Suprapubic skin (tissue), 4 donors: Measurements from ENCODE around the gene GSDME. TPM values are rescaled to one million over a fixed set of nuclear protein-coding genes. Genes with fewer than 3 reads are reported as not detected.

Experiments used
- DNase-seq, 2 donors: peaks; one replicate each; pipeline ENCODE4 v3.0.0-alpha.2; 2019; ENCODE audit warnings: low spot score in 2 of 2
- H3K27ac ChIP-seq: fragments of 200-600 bp; sonication (generic); one replicate; pipeline ENCODE4 v1.5.1; 2019
- H3K27me3 ChIP-seq: fragments of 200-600 bp; sonication (generic); one replicate; pipeline ENCODE4 v1.5.1; 2019
- H3K36me3 ChIP-seq: fragments of 200-600 bp; sonication (generic); one replicate; pipeline ENCODE4 v1.5.1; 2019
- H3K4me1 ChIP-seq: fragments of 200-600 bp; sonication (generic); one replicate; pipeline ENCODE4 v1.5.1; 2019
- H3K4me3 ChIP-seq: fragments of 200-600 bp; sonication (generic); one replicate; pipeline ENCODE4 v1.5.1; 2019; ENCODE audit warnings: mild to moderate bottlenecking
- H3K9me3 ChIP-seq: fragments of 200-600 bp; sonication (generic); one replicate; pipeline ENCODE4 v1.5.1; 2019
- EP300 ChIP-seq: sonication (generic); formaldehyde crosslinking; IDR thresholded peaks from one replicate; pipeline ENCODE4 v1.6.1; 2017; ENCODE audit warnings: antibody characterized with exemption
- POLR2A ChIP-seq, 2 donors: fragments of 450-650 bp; IDR thresholded peaks; one replicate each; pipeline ENCODE4 v1.6.1; 2017; ENCODE audit warnings: antibody characterized with exemption in 2 of 2, mild to moderate bottlenecking in 2 of 2, moderate library complexity in 2 of 2
- POLR2AphosphoS5 ChIP-seq, 3 donors: sonication (generic); formaldehyde crosslinking; IDR thresholded peaks; one replicate each; pipeline ENCODE4 v1.6.1; 2017; ENCODE audit warnings: antibody characterized with exemption in 3 of 3
- WGBS: methylation state at CpG from one replicate; pipeline ENCODE4 v1.1.5; 2018; 5-methylcytosine and 5-hydroxymethylcytosine counted together
- total RNA-seq, 4 donors: library from RNA; depleted of rRNA; stranded (reverse); fragments of >200 nt; gene quantifications; one replicate each; pipeline ENCODE4 v1.1.0, GENCODE V29; 2016
- TF ChIP-seq, protein P1 (sequence below), 2 donors: fragments of 200-600 bp in 1 of 2; fragments of 450-650 bp in 1 of 2; sonication (generic) in 1 of 2; IDR thresholded peaks; one replicate each; pipeline ENCODE4 v1.5.1; 2016 to 2019; ENCODE audit warnings: antibody characterized with exemption in 2 of 2, mild to moderate bottlenecking in 1 of 2, moderate library complexity in 1 of 2

The GSDME gene
- total RNA-seq, 4 donors from 2014 or later = 1.4 to 7.2 (median 2.5) TPM

DNA sequence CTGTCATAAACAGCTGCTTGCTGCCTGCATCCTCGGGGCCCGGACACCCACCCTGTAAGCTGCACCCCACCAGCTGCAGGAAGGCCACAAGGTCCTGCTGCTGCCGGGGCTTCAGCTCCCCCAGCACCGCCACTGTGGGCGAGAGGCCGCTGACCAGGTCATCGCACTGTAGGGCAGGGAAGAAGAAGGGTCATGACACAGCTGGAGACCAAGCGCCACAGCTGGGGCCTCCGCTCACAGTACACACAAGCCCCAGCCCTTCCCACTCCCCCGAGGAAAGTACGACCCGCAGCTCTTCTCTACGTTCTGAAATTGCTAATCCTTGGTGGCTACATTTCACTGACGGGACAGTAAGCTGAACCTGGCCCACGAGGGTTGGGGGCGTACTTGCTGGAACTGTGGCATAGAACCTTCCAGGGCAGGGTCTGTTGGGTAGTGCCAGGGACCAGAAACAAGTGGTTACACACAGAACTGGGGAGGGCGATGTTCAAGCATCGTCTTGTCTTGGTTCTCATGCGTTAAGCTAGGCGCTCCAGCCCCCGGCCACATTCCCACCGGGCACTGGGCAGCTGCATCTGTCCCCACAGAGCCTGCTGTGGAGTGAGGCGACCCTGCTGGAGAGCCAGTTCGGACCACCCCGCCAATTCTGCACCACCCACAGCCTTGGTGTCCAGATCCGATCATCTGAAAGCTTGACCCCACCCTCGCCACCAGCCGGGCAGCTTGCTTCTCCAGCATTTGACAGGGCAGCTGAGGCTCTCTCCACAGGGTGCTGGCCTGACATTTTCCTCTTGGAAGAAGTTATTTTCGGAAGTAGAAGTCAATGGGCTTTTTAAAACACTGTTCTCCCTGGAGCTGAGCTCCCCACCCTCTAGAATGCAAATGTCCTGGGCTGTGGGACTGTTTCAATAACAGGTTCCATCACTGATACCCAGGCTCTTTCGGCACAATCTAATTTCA, 50.8 kb downstream of the GSDME start:
- no peaks in the 10 kb centered on the region for H3K4me1 ChIP-seq
- WGBS = 92% methylated on average over 22 of the region's 30 CpGs
- no peak for DNase-seq

DNA sequence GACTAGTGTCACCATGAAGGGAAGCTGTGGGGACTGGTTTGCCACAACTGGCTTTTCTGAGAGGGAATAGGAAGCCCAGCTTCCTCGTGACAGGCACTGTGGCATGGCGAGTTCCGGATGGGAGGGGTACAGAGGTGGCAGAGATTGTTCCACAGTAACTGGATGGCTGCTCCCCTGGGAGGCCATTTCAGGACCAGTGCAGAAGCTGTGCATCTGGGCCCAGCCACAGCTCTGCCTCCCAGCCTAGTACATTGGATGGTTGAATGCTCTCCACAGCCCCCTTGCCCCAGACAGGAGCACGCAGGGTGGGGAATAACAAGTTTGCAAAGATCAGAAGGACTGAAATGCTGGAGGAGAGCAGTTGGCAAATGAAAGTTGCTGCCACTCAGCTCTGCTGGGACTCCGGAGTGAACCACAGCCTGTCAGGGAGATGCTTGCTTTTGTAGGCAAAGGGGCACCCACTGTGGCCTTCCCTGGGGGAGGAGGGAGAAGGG, 51.8 kb downstream of the GSDME start:
- Histone ChIP-seq H3K9me3 (no peaks in the 10 kb centered on the region), H3K27me3 (no peaks in the 10 kb centered on the region), H3K36me3 (no peaks in the 10 kb centered on the region), H3K4me1 (no peaks in the 10 kb centered on the region), H3K27ac (no peak overlapping the region), H3K4me3 (no peak overlapping the region)
- TF ChIP-seq, protein P1, sequence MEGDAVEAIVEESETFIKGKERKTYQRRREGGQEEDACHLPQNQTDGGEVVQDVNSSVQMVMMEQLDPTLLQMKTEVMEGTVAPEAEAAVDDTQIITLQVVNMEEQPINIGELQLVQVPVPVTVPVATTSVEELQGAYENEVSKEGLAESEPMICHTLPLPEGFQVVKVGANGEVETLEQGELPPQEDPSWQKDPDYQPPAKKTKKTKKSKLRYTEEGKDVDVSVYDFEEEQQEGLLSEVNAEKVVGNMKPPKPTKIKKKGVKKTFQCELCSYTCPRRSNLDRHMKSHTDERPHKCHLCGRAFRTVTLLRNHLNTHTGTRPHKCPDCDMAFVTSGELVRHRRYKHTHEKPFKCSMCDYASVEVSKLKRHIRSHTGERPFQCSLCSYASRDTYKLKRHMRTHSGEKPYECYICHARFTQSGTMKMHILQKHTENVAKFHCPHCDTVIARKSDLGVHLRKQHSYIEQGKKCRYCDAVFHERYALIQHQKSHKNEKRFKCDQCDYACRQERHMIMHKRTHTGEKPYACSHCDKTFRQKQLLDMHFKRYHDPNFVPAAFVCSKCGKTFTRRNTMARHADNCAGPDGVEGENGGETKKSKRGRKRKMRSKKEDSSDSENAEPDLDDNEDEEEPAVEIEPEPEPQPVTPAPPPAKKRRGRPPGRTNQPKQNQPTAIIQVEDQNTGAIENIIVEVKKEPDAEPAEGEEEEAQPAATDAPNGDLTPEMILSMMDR (IDR thresholded peaks at IDR 0.05) = no peak
- TF ChIP-seq POLR2A (IDR thresholded peaks at IDR 0.05) = no peak
- no peak for TF ChIP-seq EP300
- no peak for TF ChIP-seq POLR2AphosphoS5 (IDR thresholded peaks at IDR 0.05)
- WGBS = 79% methylated on average over 5 of the region's 5 CpGs
- no peak for DNase-seq

More for the DNA sequence above, 50.8 kb downstream of the GSDME start:
- TF ChIP-seq POLR2A (IDR thresholded peaks at IDR 0.05) (no peak), POLR2AphosphoS5 (IDR thresholded peaks at IDR 0.05) (no peak), EP300 (no peak)
- TF ChIP-seq, protein P1 (IDR thresholded peaks at IDR 0.05) = no peak
- no peaks in the 10 kb centered on the region for H3K36me3 ChIP-seq
- no peak overlapping the region for H3K27ac ChIP-seq
- no peaks in the 10 kb centered on the region for H3K9me3 ChIP-seq
- no peaks in the 10 kb centered on the region for H3K27me3 ChIP-seq
- no peak overlapping the region for H3K4me3 ChIP-seq

DNA sequence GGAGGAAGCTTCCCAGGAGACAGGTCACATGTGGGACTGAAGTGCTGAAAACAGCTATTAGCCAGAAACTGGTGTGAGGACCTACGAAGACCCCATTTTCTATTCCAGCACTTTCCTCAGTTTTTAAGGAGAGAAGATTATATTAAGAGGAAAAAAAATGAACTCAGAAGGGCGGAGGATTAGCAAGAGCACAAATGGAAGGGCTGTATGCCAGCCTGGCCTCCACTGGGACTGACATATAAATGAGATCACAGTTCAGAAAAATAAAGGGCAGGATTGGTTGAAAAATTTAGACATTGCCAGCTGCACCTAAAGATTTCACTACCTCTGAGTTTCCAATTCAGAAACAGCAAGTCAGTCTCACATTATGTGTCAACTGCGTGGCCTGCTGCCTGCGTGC, 53.0 kb downstream of the GSDME start:
- WGBS = 86% methylated on average over 4 of the region's 4 CpGs
- DNase-seq = no peak
- Histone ChIP-seq H3K9me3 (no peaks in the 10 kb centered on the region), H3K4me3 (no peak overlapping the region), H3K4me1 (no peaks in the 10 kb centered on the region), H3K27ac (no peak overlapping the region), H3K27me3 (no peaks in the 10 kb centered on the region), H3K36me3 (no peaks in the 10 kb centered on the region)
- no peak for TF ChIP-seq EP300
- TF ChIP-seq, protein P1 (IDR thresholded peaks at IDR 0.05) = no peak
- no peak for TF ChIP-seq POLR2AphosphoS5 (IDR thresholded peaks at IDR 0.05)
- no peak for TF ChIP-seq POLR2A (IDR thresholded peaks at IDR 0.05)

- no peak overlapping the region for H3K4me3 ChIP-seq
- no peak overlapping the region for H3K27ac ChIP-seq
- no peaks in the 10 kb centered on the region for H3K4me1 ChIP-seq
- no peaks in the 10 kb centered on the region for H3K36me3 ChIP-seq
- no peaks in the 10 kb centered on the region for H3K27me3 ChIP-seq
- H3K9me3 ChIP-seq = no peaks in the 10 kb centered on the region
- no peak for TF ChIP-seq POLR2A (IDR thresholded peaks at IDR 0.05)
- no peak for DNase-seq
- WGBS = 66% methylated on average over 3 of the region's 3 CpGs
Measured at GRCh38 chr7:24703296-24703695, 54.0 kb downstream of the GSDME start.

- no peak overlapping the region for H3K4me3 ChIP-seq
- TF ChIP-seq POLR2A (IDR thresholded peaks at IDR 0.05) = no peak
- TF ChIP-seq, protein P1 (IDR thresholded peaks at IDR 0.05) = no peak
- TF ChIP-seq EP300 = no peak
- no peak for TF ChIP-seq POLR2AphosphoS5 (IDR thresholded peaks at IDR 0.05)
- no peak overlapping the region for H3K27ac ChIP-seq
- H3K36me3 ChIP-seq = no peaks in the 10 kb centered on the region
- no peak for DNase-seq
- 61% methylated on average over 2 of the region's 2 CpGs for WGBS
- H3K4me1 ChIP-seq = no peaks in the 10 kb centered on the region
- H3K27me3 ChIP-seq = no peaks in the 10 kb centered on the region
- H3K9me3 ChIP-seq = no peaks in the 10 kb centered on the region
Measured at GRCh38 chr7:24702755-24703154, 54.5 kb downstream of the GSDME start.
